Eye (tissue), 1 donor: ENCODE results near the gene VIP.

Source experiments
- DNase-seq: peaks from one replicate; pipeline ENCODE4 v3.0.0-alpha.2; 2015

Gene VIP

DNA sequence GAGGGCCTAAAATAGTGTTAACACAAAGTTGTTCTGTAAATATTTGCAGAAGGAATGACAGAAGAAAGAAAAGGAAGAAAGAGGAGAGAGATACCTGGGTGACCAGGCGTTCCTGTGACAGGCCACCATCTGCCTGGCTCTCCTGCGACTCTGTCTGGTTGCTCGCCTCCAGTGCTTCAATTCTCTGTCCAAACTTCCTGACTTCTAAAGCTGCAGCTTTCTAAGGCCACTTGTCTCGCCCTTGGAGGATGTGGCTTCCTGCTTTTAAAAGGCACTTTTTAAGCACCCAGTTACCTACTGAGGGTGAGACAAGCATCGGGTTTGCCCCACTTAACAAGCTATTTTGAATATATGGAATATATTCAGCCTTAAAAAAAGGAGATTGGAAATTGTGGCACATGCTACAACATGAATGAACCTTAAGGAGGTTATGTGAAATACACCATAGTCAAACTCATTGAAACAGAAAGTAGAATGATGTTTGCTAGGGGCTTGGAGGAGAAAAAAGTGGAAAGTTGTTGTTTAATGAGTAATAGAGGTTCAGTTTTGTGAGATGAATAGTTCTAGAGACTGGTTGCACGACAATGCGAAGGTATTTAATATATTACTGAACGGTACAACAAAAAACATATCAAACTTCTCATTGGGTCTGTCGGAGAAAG is 32.8 kb downstream of the VIP start:
- no peak for DNase-seq

DNA sequence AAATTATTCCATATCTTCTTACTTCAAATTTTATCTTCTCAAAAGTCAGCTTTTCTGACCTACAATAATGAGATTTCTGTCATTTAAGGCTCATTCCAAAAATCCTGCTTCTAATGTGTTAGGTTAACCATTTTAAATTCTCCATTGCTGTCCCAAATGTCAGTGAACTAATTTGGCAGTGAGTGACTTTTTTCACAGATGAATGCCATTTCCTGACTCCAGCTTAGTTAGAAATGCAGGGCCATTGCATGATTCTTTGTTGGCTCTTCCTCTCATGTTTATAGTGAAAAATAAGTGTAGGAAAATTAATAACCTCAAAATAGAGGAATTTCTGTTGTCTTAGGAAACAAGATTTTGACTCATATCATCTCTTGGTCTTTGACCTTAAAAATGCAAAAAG is 44.1 kb downstream of the VIP start:
- DNase-seq, result no peak

DNA sequence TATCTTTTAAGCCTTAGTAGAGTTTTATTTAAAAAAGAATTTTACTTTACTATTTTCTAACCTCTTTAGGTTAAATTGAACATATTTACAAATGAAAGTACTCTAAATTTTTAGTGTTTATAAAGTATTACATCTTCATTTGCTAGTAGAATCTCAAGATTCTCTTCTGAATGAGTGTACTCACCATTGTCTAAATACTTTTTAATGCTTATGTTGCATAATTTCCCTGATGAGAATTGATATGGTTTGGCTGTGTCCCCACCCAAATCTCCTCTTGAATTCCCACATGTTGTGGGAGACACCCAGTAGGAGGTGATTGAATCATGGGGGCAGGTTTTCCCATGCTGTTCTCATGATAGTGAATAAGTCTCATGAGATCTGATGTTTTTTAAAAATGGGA is 53.6 kb downstream of the VIP start:
- no peak for DNase-seq
